ENCODE measurements around the gene TMEM87B. TPM values are rescaled to one million over a fixed set of nuclear protein-coding genes. Genes with fewer than 3 reads are reported as not detected.

Gene TMEM87B
- total and polyA plus RNA-seq, 8 donors = 4.7 to 21.7 (median 11.6) TPM

- Histone ChIP-seq H3K4me1 (no peaks in the 10 kb centered on the region), H3K36me3 (peaks cover 0 to 4% (median 0%) of the 10 kb centered on the region in 3 donors), H3K4me3 (no peak overlapping the region), H3K27ac (no peak overlapping the region), H3K9me3 (no peaks in the 10 kb centered on the region), H3K27me3 (no peaks in the 10 kb centered on the region)
- intact Hi-C loops (cut with DNase I) = no loop called here
- 88 to 91% methylated on average over 4 of the region's 4 CpGs for WGBS, 2 donors
- FAIRE-seq = no peak
- DNase-seq = no peak
- ATAC-seq = no peak
- TF ChIP-seq CTCF (IDR thresholded peaks at IDR 0.05) = no peak
These were observed 63.1 kb downstream of the TMEM87B start for GRCh38 chr2:112118148-112118547.

- peak in 3 of 4 donors; percentile 20 to 38 (median 33) for TF ChIP-seq CTCF (IDR thresholded peaks at IDR 0.05)
- DNase-seq = peak in 1 of 6 donors; percentile 29
- Histone ChIP-seq H3K36me3 (peaks cover 0 to 4% (median 0%) of the 10 kb centered on the region in 3 donors), H3K27ac (no peak overlapping the region), H3K4me1 (no peaks in the 10 kb centered on the region), H3K27me3 (no peaks in the 10 kb centered on the region), H3K4me3 (no peak overlapping the region), H3K9me3 (no peaks in the 10 kb centered on the region)
- FAIRE-seq = peak; percentile 74
- intact Hi-C loops (cut with DNase I) = no loop called here
- peak in 3 of 4 donors; percentile 51 to 57 (median 53) for ATAC-seq
These were observed 66.7 kb downstream of the TMEM87B start for GRCh38 chr2:112121682-112122254.

- 79 to 90% methylated on average over 1 of the region's 1 CpG for WGBS, 2 donors
- no peak for TF ChIP-seq CTCF (IDR thresholded peaks at IDR 0.05)
- H3K36me3 ChIP-seq = no peaks in the 10 kb centered on the region
- ATAC-seq (no peak), DNase-seq (no peak), FAIRE-seq (no peak)
- no peak overlapping the region for H3K4me3 ChIP-seq
- H3K4me1 ChIP-seq = no peaks in the 10 kb centered on the region
- intact Hi-C loops (cut with DNase I) = no loop called here
- no peaks in the 10 kb centered on the region for H3K9me3 ChIP-seq
- H3K27me3 ChIP-seq = no peaks in the 10 kb centered on the region
- H3K27ac ChIP-seq = no peak overlapping the region
These were observed 74.0 kb downstream of the TMEM87B start for GRCh38 chr2:112129060-112129459.

- H3K27ac ChIP-seq = no peak overlapping the region
- no peak for ATAC-seq
- DNase-seq = no peak
- intact Hi-C loops (cut with DNase I) = no loop called here
- no peaks in the 10 kb centered on the region for H3K9me3 ChIP-seq
- H3K4me1 ChIP-seq = no peaks in the 10 kb centered on the region
- H3K27me3 ChIP-seq = no peaks in the 10 kb centered on the region
- no peak overlapping the region for H3K4me3 ChIP-seq
- no peak for TF ChIP-seq CTCF (IDR thresholded peaks at IDR 0.05)
- H3K36me3 ChIP-seq = no peaks in the 10 kb centered on the region
- no peak for FAIRE-seq
These were observed 78.3 kb downstream of the TMEM87B start for GRCh38 chr2:112133344-112133743.

GRCh38 chr2:112134120-112134519 is 79.1 kb downstream of the TMEM87B start:
- Histone ChIP-seq H3K4me1 (no peaks in the 10 kb centered on the region), H3K36me3 (no peaks in the 10 kb centered on the region), H3K27ac (no peak overlapping the region), H3K27me3 (no peaks in the 10 kb centered on the region), H3K4me3 (no peak overlapping the region), H3K9me3 (no peaks in the 10 kb centered on the region)
- FAIRE-seq = no peak
- intact Hi-C loops (cut with DNase I) = no loop called here
- no peak for ATAC-seq
- no peak for DNase-seq
- TF ChIP-seq CTCF (IDR thresholded peaks at IDR 0.05) = no peak
- 68 to 71% methylated on average over 4 of the region's 4 CpGs for WGBS, 2 donors

Measured in pancreas (tissue), 10 donors.